GM21528 (cell line): ENCODE data around the gene AHDC1.

ENCODE experiments used
- ATAC-seq: cut with Tn5 transposase; IDR thresholded peaks from one replicate; pipeline ENCODE4 v1.9.1; 2021; ENCODE audit warnings: mild to moderate bottlenecking, moderate library complexity; ENCODE audit not compliant: unreplicated experiment, low FRiP score

AHDC1 gene

DNA sequence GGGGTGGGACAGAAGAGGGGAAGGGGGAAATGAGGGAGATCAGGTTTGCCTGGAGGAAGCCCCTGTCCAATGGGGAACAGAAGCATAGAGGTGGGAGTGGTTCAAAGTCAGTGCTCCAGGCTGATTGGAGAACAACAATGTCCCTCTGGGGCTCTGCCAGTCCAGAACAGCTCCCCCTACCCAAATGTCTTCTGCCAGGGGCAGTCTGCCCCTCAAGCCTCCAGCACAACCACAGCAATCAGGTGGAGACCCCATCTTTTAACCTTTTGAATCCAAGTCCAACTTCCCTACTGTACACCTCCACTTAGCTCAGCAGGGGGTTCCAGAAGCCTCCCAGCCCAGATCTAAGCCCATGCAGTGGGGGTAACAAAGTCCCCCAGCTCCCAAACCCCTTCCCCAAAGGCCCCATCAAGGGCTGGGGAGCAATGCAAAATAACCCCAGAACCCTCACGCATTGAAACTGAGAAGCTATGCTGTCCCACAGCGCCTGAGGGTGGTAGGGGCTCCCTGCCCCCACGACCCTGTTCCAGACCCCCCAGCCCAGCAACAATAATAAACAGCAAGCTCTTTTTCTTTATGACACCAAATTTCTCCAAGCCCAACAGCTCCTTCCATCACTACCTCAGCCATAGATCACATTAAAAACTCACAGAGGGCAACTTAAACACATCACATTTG, 3.3 kb downstream of the AHDC1 start:
- no peak for ATAC-seq

DNA sequence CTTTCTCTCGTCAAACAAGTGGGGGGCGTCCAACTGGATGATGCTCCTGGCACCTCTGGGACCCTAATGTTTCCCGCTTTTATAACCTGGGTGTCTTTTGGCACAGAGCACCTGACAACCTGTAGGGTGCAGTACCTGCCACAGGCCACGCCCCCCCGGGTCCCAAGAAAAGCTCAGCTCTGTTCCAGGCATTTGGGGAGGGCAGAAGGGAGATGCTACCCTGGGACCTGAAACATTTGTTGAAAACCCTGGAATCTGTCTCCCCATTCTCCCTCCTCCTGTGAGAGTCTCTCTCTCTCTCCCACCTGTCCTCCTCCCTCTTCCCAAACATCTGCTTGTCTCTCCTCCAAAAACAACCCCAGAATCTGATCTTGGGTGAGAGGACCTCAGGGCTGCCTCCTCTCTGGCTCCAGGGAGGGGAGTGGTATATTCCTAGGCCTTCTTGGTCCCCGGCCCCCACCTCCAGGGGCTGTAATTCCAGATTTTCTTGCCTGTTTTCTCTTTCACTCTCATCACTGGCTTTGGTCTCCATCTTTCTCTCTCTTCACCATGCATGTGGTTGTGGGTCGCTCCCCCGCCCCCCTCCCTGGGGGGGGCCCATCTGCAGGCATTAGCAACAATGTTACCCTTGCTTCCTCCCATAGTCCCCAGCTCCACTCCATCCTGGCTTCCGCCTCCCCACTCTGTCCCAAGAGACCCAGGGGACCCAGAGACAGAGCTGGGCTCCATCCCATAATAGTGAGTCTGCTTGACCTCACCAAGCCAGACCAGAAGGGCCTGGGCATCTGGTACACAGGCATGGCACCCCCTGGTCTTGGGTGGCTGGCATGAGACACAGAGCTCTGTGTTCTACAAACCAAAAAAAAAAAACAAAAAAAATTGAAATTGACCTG, 4.1 kb downstream of the AHDC1 start:
- ATAC-seq = no peak

- ATAC-seq = no peak
Observed at GRCh38 chr1:27598902-27599528, 4.9 kb downstream of the AHDC1 start.

- ATAC-seq = no peak
Observed at GRCh38 chr1:27598295-27598687, 5.7 kb downstream of the AHDC1 start.

GRCh38 chr1:27597516-27598294, 6.2 kb downstream of the AHDC1 start:
- no peak for ATAC-seq

GRCh38 chr1:27596986-27597385, 7.0 kb downstream of the AHDC1 start:
- no peak for ATAC-seq

GRCh38 chr1:27596261-27596660, 7.7 kb downstream of the AHDC1 start:
- no peak for ATAC-seq

- no peak for ATAC-seq
Observed at GRCh38 chr1:27595597-27595996, 8.3 kb downstream of the AHDC1 start.

DNA sequence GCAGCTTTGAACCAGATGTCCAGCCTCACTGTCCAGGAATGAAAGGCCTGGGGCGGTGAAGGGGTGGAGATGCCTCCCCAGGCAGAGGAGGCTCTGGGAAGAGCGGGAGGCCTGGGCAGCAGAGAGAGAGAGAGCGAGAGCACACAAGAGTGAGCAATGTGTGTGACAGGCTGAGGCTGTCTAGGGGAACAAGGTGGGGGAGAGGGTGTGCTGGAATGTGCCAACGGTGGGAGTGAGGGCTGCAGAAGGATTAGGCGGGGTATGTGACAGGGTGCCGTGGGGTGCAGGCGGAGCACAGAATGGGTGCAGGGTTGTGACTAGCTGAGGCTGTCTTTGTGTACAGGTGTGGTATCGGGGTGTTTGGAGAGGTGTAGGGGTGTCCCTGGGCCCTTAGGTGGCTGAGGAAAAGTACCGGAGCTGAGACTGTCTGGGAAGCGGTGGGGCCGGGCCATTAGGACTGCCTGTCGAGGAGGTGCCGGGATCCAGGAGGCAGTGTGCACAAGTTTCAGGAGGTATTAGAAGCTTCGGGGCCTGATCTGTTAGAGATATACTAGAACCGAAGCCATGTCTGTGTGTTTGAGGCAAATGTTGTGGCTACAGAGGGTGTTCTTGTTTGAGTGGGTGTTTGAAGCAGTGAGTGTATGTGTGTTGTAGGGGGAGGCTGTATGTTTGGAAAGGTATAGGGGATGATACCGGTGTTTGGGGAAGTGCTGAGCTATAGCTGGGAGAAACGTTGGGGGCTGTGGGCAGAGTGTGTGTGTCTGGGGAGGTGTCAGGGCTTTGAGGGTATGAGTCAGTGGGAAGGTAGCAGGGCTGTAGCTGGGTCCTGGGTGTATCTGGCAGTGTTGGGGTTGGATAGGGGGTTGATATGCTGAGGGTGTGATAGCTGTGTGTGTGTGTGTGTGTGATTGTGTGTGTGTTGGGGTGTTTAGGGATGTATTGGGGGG, 9.1 kb downstream of the AHDC1 start:
- no peak for ATAC-seq

GRCh38 chr1:27593678-27594563, 10.0 kb downstream of the AHDC1 start:
- no peak for ATAC-seq

DNA sequence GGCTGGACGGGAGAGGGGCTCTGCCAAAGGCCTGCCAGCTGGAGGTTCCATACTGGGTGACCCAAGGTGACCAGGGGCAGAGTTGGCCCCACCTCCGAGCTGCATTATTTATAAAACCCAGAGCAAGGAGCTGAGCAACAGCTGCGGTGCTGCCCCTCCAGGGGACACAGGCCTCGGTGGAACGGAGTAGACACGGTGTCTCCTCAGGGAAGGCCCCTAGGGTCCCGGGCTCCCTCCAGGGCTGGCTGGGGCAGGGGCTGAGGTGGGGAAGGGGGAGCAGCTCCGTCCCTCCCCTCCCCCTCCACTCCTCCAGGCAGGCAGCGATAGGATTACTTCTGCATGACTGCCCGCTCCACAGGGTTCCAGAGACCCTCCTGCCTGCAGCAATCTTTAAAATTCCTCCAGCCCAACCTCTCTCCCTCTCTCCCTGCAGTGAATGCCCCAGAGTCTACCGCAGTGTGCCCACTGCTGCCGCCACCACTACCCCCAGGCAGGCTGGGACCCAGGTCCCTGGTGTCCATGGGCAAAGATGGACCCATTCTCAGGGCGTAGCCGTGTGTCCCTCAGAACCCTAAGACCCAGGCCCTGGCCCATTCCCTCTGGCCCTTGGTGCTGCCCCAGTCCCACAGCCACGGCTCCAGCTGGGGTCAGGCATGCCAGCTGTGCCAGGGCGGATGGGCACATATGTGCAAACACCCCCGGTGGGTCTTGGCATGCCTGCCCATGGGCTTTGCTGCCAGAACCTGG, 10.8 kb downstream of the AHDC1 start:
- no peak for ATAC-seq

DNA sequence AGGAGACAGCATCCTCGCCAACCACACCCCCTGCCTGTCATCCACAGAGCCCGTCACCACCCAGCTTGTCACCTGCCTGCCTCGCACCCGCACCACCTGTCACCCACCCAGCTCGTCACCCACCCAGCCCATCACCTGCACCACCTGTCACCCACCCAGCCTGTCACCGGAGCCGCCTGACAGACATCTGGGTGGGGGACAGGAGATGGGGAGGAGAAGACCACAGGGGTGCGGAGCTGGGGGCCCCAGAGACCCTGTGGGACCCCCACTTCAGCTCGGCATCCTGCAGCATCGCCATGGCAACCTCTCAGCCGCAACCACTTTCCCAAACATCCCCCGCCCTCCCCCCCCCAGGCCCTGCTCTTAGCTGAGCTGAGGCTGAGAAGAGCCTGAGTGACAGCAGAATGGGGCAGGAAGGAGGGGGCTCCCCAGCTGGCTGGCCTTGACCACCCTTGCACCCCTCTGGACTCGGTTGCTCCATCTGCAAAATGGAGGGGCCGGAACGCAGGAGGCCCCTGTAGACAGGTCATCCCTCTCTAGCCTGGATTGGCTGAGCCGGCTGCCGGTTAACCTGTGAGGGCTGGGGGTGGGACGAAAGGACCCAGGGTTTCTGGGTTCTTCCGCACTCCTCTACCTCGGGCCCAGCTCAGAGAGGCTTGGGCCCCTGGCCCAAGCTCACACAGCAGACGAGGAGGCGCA, 11.6 kb downstream of the AHDC1 start:
- ATAC-seq = no peak

- no peak for ATAC-seq
Observed at GRCh38 chr1:27591622-27592021, 12.3 kb downstream of the AHDC1 start.

- no peak for ATAC-seq
Observed at GRCh38 chr1:27590917-27591508, 12.9 kb downstream of the AHDC1 start.

- no peak for ATAC-seq
Observed at GRCh38 chr1:27589841-27590426, 14.0 kb downstream of the AHDC1 start.

DNA sequence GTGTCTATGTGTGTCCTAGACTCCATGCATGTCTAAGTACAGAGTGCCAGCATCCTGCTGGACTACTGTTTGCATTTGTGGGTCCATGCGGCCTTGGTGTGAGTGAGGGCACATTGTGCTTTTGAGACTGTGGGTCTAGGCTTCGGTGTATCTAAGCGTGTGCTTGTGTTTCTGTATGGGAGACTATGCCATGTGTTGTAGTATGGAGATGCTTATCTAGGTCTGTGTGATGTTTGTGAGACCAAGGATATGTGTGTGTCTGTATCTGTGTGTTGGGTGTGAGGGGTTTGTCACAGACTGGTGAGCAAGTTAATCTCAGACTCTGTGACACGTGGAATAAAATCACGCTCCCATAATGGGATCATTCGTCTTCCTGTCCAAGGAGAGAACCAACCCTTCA, 14.5 kb downstream of the AHDC1 start:
- ATAC-seq = no peak
